K562 (cell line): ENCODE results near the gene ACOX2. TPM values are rescaled to one million over a fixed set of nuclear protein-coding genes. Genes with fewer than 3 reads are reported as not detected.

Experiments
- ATAC-seq: fragments of 200-7000 bp; cut with Tn5 transposase; 3 replicates; pipeline ENCODE4 v1.9.1; 2020; ENCODE audit warnings: moderate library complexity
- BruUV-seq: library from RNA; stranded (reverse); fragments of 400-500 nt; replicated peaks from 2 replicates; lab custom pipeline; 2021; lab: Mats Ljungman, UMichigan
- CTCF ChIA-PET: fragments of 300-600 bp; formaldehyde crosslinking; extraction: SDS; loops from one replicate; lab custom pipeline; 2021; ENCODE audit warnings: low intra/inter-chr PET ratio; lab: Yijun Ruan, JAX
- POLR2A ChIA-PET: fragments of 300-600, 350-650 bp; sonication (Branson Sonifier 250); formaldehyde crosslinking; extraction: SDS; loops from one replicate; lab custom pipeline; 2021; ENCODE audit warnings: antibody characterized with exemption, inconsistent platforms; lab: Yijun Ruan, JAX
- DNase-seq, 4 experiments: peaks; one replicate each; pipeline versions ENCODE4 v3.0.0 to v3.0.0-alpha.2; 2011 to 2018; ENCODE audit warnings: low spot score in 3 of 4, mixed read lengths in 3 of 4; ENCODE audit errors: extremely low read depth in 1 of 4
- FAIRE-seq: peaks from 2 replicates; lab custom pipeline; 2011; peaks lifted over from hg19 to GRCh38; lab: Jason Lieb, UNC
- H2AFZ ChIP-seq: 2 replicates; pipeline ENCODE4 v1.6.0; 2011; ENCODE audit warnings: low read depth, low read length, control low read depth, inconsistent platforms
- H3K27ac ChIP-seq: fragments of 200-600 bp; 3 replicates; pipeline ENCODE4 v1.8.0; 2011; ENCODE audit warnings: low read depth, mild to moderate bottlenecking, control low read depth, inconsistent platforms, low read length, moderate library complexity, mixed read lengths; ENCODE audit errors: extremely low read depth
- H3K27me3 ChIP-seq, 2 experiments: fragments of 300-600 bp in 1 of 2; 2 replicates in 1 of 2; 3 replicates in 1 of 2; pipeline versions ENCODE4 v1.6.0 to v1.8.0; 2011; ENCODE audit warnings: inconsistent platforms in 2 of 2, low read length in 2 of 2, mild to moderate bottlenecking in 1 of 2, mixed read lengths in 1 of 2, moderate library complexity in 1 of 2; ENCODE audit not compliant: control insufficient read depth in 2 of 2, insufficient read depth in 2 of 2
- H3K36me3 ChIP-seq: fragments of 300-600 bp; 3 replicates; pipeline ENCODE4 v1.8.0; 2011; ENCODE audit warnings: mild to moderate bottlenecking, low read length, inconsistent platforms; ENCODE audit not compliant: control insufficient read depth, insufficient read depth
- H3K4me1 ChIP-seq, 2 experiments: fragments of 200-600 bp in 1 of 2; replicated peaks in 1 of 2; 2 replicates in 1 of 2; 3 replicates in 1 of 2; pipeline versions ENCODE4 v1.5.1 to v1.8.0; 2011; ENCODE audit warnings: inconsistent platforms in 2 of 2, low read length in 2 of 2, mild to moderate bottlenecking in 1 of 2, mixed read lengths in 1 of 2, moderate library complexity in 1 of 2; ENCODE audit not compliant: control insufficient read depth in 2 of 2, insufficient read depth in 2 of 2
- H3K4me2 ChIP-seq: 2 replicates; pipeline ENCODE4 v1.6.1; 2011; ENCODE audit warnings: low read length, control low read depth, inconsistent platforms, mixed read lengths; ENCODE audit not compliant: insufficient read depth
- H3K4me3 ChIP-seq: fragments of 200-600 bp; sonication (generic), shearing (Covaris generic); 2 replicates; pipeline ENCODE4 v1.5.1; 2016; ENCODE audit warnings: control low read depth, inconsistent platforms
- H3K79me2 ChIP-seq: fragments of 200-600 bp; 3 replicates; pipeline ENCODE4 v1.8.0; 2011; ENCODE audit warnings: low read length, inconsistent platforms; ENCODE audit not compliant: control insufficient read depth, insufficient read depth
- H3K9ac ChIP-seq, 2 experiments: 2 replicates each; pipeline versions ENCODE4 v1.6.0 to v1.6.1; 2011; ENCODE audit warnings: low read depth in 2 of 2, low read length in 2 of 2, control low read depth in 1 of 2, inconsistent platforms in 1 of 2, mild to moderate bottlenecking in 1 of 2, mixed read lengths in 1 of 2; ENCODE audit not compliant: insufficient read depth in 1 of 2
- H3K9me1 ChIP-seq: one replicate; pipeline ENCODE4 v1.6.0; 2011; ENCODE audit warnings: inconsistent platforms, mild to moderate bottlenecking, low read length, moderate library complexity; ENCODE audit not compliant: control insufficient read depth, insufficient read depth
- H3K9me3 ChIP-seq: replicated peaks from 2 replicates; pipeline ENCODE4 v1.5.1; 2011; ENCODE audit warnings: low read depth, low read length, inconsistent platforms; ENCODE audit not compliant: control insufficient read depth, insufficient read depth
- H4K20me1 ChIP-seq: replicated peaks from 2 replicates; pipeline ENCODE4 v1.6.1; 2011; ENCODE audit warnings: low read length, inconsistent platforms, mixed read lengths; ENCODE audit not compliant: control insufficient read depth, insufficient read depth
- MCM3 ChIP-seq: fragments of 450-650 bp; IDR thresholded peaks from 2 replicates; pipeline ENCODE4 v1.6.1; 2016
- MYC ChIP-seq, 2 experiments: fragments of 250-450 bp in 1 of 2; sonication (Bioruptor Pico) in 1 of 2; IDR thresholded peaks; 2 replicates each; pipeline versions ENCODE4 v1.5.1 to v1.6.1; 2012 to 2021; ENCODE audit warnings: low read depth in 2 of 2, borderline replicate concordance in 1 of 2, improper control_type of control experiment in 1 of 2, low read length in 1 of 2, mild to moderate bottlenecking in 1 of 2, moderate library complexity in 1 of 2
- PBX2 ChIP-seq, 2 experiments: IDR thresholded peaks in 1 of 2; conservative IDR thresholded peaks in 1 of 2; 2 replicates each; pipeline ENCODE4 v1.6.1; 2016; ENCODE audit warnings: low read depth in 2 of 2, mild to moderate bottlenecking in 1 of 2, missing compliant biosample characterization in 1 of 2, missing genetic modification characterization in 1 of 2, moderate library complexity in 1 of 2
- PHB2 ChIP-seq: fragments of 450-650 bp; IDR thresholded peaks from 2 replicates; pipeline ENCODE4 v1.6.1; 2017; ENCODE audit warnings: low read depth
- TCF15 ChIP-seq: fragments of 250-450 bp; sonication (Bioruptor Pico); IDR thresholded peaks from 2 replicates; pipeline ENCODE4 v1.8.0; 2022; ENCODE audit warnings: moderate library complexity, mild to moderate bottlenecking, inconsistent platforms
- ZNF316 ChIP-seq: fragments of 450-650 bp; IDR thresholded peaks from 2 replicates; pipeline ENCODE4 v1.6.1; 2016
- WGBS: fragments of 100-300 bp; shearing (Covaris generic); methylation state at CpG from one replicate; pipeline ENCODE4 v1.1.6; 2016; ENCODE audit warnings: low coverage, mixed read lengths; ENCODE audit not compliant: insufficient coverage; ENCODE audit errors: missing lambda C conversion rate; 5-methylcytosine and 5-hydroxymethylcytosine counted together
- in situ Hi-C: fragments of 300-500 bp; cut with MboI; formaldehyde crosslinking; loops from 4 replicates; pipeline ENCODE4 v1.15.0; 2018; ENCODE audit warnings: inconsistent platforms, mixed read lengths
- intact Hi-C: fragments of 100-400 bp; cut with micrococcal nuclease; formaldehyde crosslinking; loops from 2 replicates; pipeline ENCODE4 v1.14.2; 2022
- polyA plus RNA-seq, 8 experiments: library from polyadenylated mRNA; depleted of rRNA in 4 of 8; stranded (reverse) in 5 of 8; unstranded in 3 of 8; fragments of >200 nt; fragmentation: Nextera tagmentation in 2 of 8; fragmentation: Illumina TruSeq in 1 of 8; extraction: Ambion mirVana in 2 of 8; extraction: Trizol in 1 of 8; gene quantifications; 2 replicates each; pipeline versions ENCODE4 v1.2.1 to v1.2.3, GENCODE V29; 2011 to 2014; ENCODE audit warnings: inconsistent platforms in 1 of 8, missing spikeins in 1 of 8
- total RNA-seq, 7 experiments: library from RNA; depleted of rRNA in 6 of 7; stranded (reverse); fragments of >200 nt in 6 of 7; fragmentation: Illumina TruSeq in 2 of 7; extraction: Trizol in 2 of 7; gene quantifications; 2 replicates each; pipeline versions ENCODE4 v1.2.1 to v1.2.3, GENCODE V29; 2011 to 2021; ENCODE audit warnings: low replicate concordance in 1 of 7

The ACOX2 gene
- total and polyA plus RNA-seq, 9 of the 15 experiments (the other 6 are each of a cell fraction or from before 2014, with no cell fraction given), result 0.15 TPM; not detected in 8

- TF ChIP-seq ZNF316 (no peak), MYC (IDR thresholded peaks at IDR 0.05; ENCODE audit: low read depth, low read length) (no peak), MYC (CRISPR knock-in tag; IDR thresholded peaks at IDR 0.05; ENCODE audit: borderline replicate concordance, low read depth) (no peak), PHB2 (no peak), MCM3 (no peak)
- H3K9me3 ChIP-seq, result no peaks in the 10 kb centered on the region
- no peak overlapping the region for H3K4me2 ChIP-seq
- no peak for ATAC-seq
- ChIA-PET CTCF (no interaction called here), POLR2A (no interaction called here)
- FAIRE-seq, result no peak
- no peaks in the 10 kb centered on the region for H4K20me1 ChIP-seq
- peaks cover 2 to 11% of the 10 kb centered on the region in 2 experiments; a peak in 2 of 5 replicates for H3K27me3 ChIP-seq
- intact Hi-C loops, result no loop called here
- H3K4me1 ChIP-seq, result no peaks in the 10 kb centered on the region; a peak in 1 of 5 replicates
- DNase-seq, result no peak
- no peak overlapping the region for H2AFZ ChIP-seq
- H3K27ac ChIP-seq, result no peak overlapping the region
- H3K4me3 ChIP-seq, result no peak overlapping the region
- in situ Hi-C loops, result no loop called here
- H3K79me2 ChIP-seq, result no peaks in the 10 kb centered on the region
- no peak overlapping the region for H3K9ac ChIP-seq
- no peaks in the 10 kb centered on the region for H3K9me1 ChIP-seq
- 4% methylated on average over 3 of the region's 3 CpGs for WGBS
- no peaks in the 10 kb centered on the region for H3K36me3 ChIP-seq
- BruUV-seq, result no TSS peak
These were observed 22.6 kb downstream of the ACOX2 start for GRCh38 chr3:58514405-58514804.

- TF ChIP-seq PBX2 (CRISPR knock-in tag; IDR thresholded peaks at IDR 0.05; ENCODE audit: low read depth), result no peak
- 0 out of 2 replicates have a peak, but pooled peaks have one; percentile 10 for TF ChIP-seq PBX2 (tag; conservative IDR thresholded peaks at IDR 0.05; ENCODE audit: low read depth)
- TF ChIP-seq TCF15 (CRISPR knock-in tag), result no peak
- Histone ChIP-seq H3K9me3 (no peaks in the 10 kb centered on the region), H3K4me3 (no peak overlapping the region), H2AFZ (no peak overlapping the region), H3K27ac (no peak overlapping the region), H3K36me3 (no peaks in the 10 kb centered on the region), H4K20me1 (no peaks in the 10 kb centered on the region), H3K9me1 (no peaks in the 10 kb centered on the region), H3K27me3 (peaks cover 2 to 7% of the 10 kb centered on the region in 2 experiments; a peak in 1 of 5 replicates), H3K4me1 (no peaks in the 10 kb centered on the region), H3K79me2 (no peaks in the 10 kb centered on the region), H3K4me2 (no peak overlapping the region), H3K9ac (no peak overlapping the region)
- WGBS, result 36% methylated on average over 6 of the region's 6 CpGs
- in situ Hi-C loops, result no loop called here
- FAIRE-seq, result no peak
- no TSS peak for BruUV-seq
- intact Hi-C loops, result no loop called here
- no peak for DNase-seq
- CTCF ChIA-PET, result no interaction called here
- no peak for ATAC-seq
- POLR2A ChIA-PET, result interaction anchor here (2.0 kb wide), 1 partner anchor 13 kb away, joined by 6 read pairs; no protein-coding TSS in a partner anchor
These were observed 28.6 kb downstream of the ACOX2 start for GRCh38 chr3:58508437-58508836.
